Measurements from ENCODE around the gene RASSF8.

- no peak for TF ChIP-seq CTCF (IDR thresholded peaks at IDR 0.05; ENCODE audit: extremely low read depth in 1 of 2, insufficient read depth in 1 of 2, low read depth in 1 of 2, low read length in 2 of 2)
- TF ChIP-seq POLR2A (IDR thresholded peaks at IDR 0.05; ENCODE audit: low read depth, low read length) = no peak
- no peak for TF ChIP-seq POLR2AphosphoS5 (IDR thresholded peaks at IDR 0.05; ENCODE audit: insufficient read depth, low read depth, low read length)
- TF ChIP-seq JUN (IDR thresholded peaks at IDR 0.05; ENCODE audit: borderline replicate concordance, insufficient read depth, insufficient read length, low read depth) = no peak
These were observed 13.2 kb downstream of the RASSF8 start for GRCh38 chr12:25971654-25972041.

Data from endothelial cell of umbilical vein (primary cell).